ENCODE data around the gene ARHGAP15.

The ARHGAP15 gene

GRCh38 chr2:143796051-143796450 is 666.8 kb downstream of the ARHGAP15 start:
- DNase-seq = no peak
- TF ChIP-seq GATA1 (IDR thresholded peaks at IDR 0.05; ENCODE audit: low read depth, low read length) = no peak
- no peak for TF ChIP-seq POLR2A (IDR thresholded peaks at IDR 0.05; ENCODE audit: low read length)

DNA sequence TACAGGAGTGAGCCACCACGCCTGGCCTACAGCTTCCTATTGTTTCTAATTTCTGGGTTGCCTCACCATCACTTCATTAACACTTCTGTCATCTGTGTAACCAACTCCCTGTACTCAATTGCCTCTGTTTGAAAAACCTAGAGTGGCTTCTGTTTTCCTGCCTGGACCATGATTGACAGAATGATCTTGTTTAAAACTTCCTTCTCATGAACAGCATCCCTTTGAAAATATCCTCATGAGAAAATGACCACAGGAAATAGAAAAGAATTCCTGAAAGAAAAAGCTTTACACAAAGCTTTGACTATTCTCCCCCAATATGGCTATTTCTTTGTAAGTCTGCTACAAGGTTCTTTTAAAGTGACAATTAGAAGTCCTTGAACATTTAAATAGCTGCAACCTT is 672.3 kb downstream of the ARHGAP15 start:
- no peak for TF ChIP-seq POLR2A (IDR thresholded peaks at IDR 0.05; ENCODE audit: low read length)
- no peak for TF ChIP-seq GATA1 (IDR thresholded peaks at IDR 0.05; ENCODE audit: low read depth, low read length)
- no peak for DNase-seq

DNA sequence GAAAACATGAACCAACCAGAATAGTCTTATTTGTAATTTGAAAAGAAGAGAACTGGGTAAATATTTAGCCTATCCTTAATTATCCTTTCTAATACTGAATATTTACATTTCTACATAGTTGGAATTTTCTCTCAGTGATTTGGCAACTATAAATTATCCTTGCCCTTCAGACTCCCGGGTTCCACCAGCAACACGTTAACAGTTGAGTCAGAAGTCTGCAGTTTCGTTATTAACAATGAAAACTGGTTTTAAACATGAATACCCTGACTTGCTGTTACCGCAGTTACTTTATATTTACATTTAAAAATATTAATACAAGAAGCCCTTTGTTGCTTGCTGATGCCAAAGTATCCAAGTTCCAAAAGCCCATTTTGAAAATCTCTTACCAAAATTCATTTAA is 673.0 kb downstream of the ARHGAP15 start:
- DNase-seq = no peak
- TF ChIP-seq GATA1 (IDR thresholded peaks at IDR 0.05; ENCODE audit: low read depth, low read length) = no peak
- TF ChIP-seq POLR2A (IDR thresholded peaks at IDR 0.05; ENCODE audit: low read length) = no peak

- no peak for TF ChIP-seq GATA1 (IDR thresholded peaks at IDR 0.05; ENCODE audit: low read depth, low read length)
- TF ChIP-seq POLR2A (IDR thresholded peaks at IDR 0.05; ENCODE audit: low read length) = no peak
- DNase-seq = no peak
Observed at GRCh38 chr2:143802871-143803650, 673.8 kb downstream of the ARHGAP15 start.

- DNase-seq = no peak
- TF ChIP-seq GATA1 (IDR thresholded peaks at IDR 0.05; ENCODE audit: low read depth, low read length) (no peak), POLR2A (IDR thresholded peaks at IDR 0.05; ENCODE audit: low read length) (no peak)
Observed at GRCh38 chr2:143803936-143804335, 674.7 kb downstream of the ARHGAP15 start.

- no peak for DNase-seq
- TF ChIP-seq GATA1 (IDR thresholded peaks at IDR 0.05; ENCODE audit: low read depth, low read length) (no peak), POLR2A (IDR thresholded peaks at IDR 0.05; ENCODE audit: low read length) (no peak)
Observed at GRCh38 chr2:143805666-143806065, 676.4 kb downstream of the ARHGAP15 start.

DNA sequence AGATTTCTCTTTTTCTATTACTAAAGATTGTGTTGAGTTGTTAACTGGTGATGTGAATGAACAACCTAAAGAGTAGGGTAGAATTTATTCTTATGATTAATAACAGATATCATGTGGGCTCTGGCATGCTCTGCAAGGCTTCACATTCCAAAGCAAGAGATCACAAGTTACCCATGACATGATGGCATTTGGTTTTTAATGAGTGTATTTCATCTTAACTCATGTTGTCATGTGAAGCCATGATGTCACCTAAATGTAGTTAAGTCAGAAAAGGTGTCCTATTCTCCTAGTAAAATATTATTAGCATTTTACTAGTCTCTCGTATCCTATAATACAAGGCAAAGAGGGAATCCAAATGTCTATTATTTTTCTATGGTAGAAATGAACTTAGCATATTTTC is 678.0 kb downstream of the ARHGAP15 start:
- no peak for DNase-seq
- no peak for TF ChIP-seq GATA1 (IDR thresholded peaks at IDR 0.05; ENCODE audit: low read depth, low read length)
- TF ChIP-seq POLR2A (IDR thresholded peaks at IDR 0.05; ENCODE audit: low read length) = no peak

- no peak for DNase-seq
- TF ChIP-seq POLR2A (IDR thresholded peaks at IDR 0.05; ENCODE audit: low read length) (no peak), GATA1 (IDR thresholded peaks at IDR 0.05; ENCODE audit: low read depth, low read length) (no peak)
Observed at GRCh38 chr2:143807671-143808070, 678.5 kb downstream of the ARHGAP15 start.

GRCh38 chr2:143808166-143808565 is 678.9 kb downstream of the ARHGAP15 start:
- no peak for DNase-seq
- TF ChIP-seq GATA1 (IDR thresholded peaks at IDR 0.05; ENCODE audit: low read depth, low read length) = no peak
- no peak for TF ChIP-seq POLR2A (IDR thresholded peaks at IDR 0.05; ENCODE audit: low read length)

DNA sequence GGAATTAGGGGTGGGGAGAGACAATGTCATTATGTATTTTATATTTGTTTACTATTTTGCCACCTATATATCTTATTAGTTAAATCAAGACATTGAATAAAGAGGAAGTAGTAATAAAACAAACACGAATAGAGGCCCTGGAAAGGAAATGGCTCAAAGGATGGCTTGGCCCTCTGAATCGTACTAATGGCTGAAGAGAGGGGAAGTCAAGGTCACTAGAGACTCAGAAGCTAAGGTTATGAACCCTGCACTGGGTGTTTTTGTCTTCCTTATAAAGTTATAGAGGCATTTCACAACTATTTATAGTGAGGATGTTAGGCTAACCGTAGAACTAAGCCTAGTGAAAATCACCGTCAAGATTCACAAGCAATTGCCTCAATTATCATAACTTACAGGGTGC is 685.9 kb downstream of the ARHGAP15 start:
- TF ChIP-seq GATA1 (IDR thresholded peaks at IDR 0.05; ENCODE audit: low read depth, low read length) (no peak), POLR2A (IDR thresholded peaks at IDR 0.05; ENCODE audit: low read length) (no peak)
- DNase-seq = no peak

- DNase-seq = no peak
- TF ChIP-seq GATA1 (IDR thresholded peaks at IDR 0.05; ENCODE audit: low read depth, low read length) = no peak
- TF ChIP-seq POLR2A (IDR thresholded peaks at IDR 0.05; ENCODE audit: low read length) = no peak
Observed at GRCh38 chr2:143816916-143817315, 687.7 kb downstream of the ARHGAP15 start.

Measured in erythroblast (primary cell).